Measurements from ENCODE around the gene TPM3. TPM values are rescaled to one million over a fixed set of nuclear protein-coding genes. Genes with fewer than 3 reads are reported as not detected.

Gene TPM3
- total and polyA plus RNA-seq, 9 of the 15 experiments (the other 6 are each of a cell fraction or from before 2014, with no cell fraction given) = 202 to 604 (median 421) TPM

DNA sequence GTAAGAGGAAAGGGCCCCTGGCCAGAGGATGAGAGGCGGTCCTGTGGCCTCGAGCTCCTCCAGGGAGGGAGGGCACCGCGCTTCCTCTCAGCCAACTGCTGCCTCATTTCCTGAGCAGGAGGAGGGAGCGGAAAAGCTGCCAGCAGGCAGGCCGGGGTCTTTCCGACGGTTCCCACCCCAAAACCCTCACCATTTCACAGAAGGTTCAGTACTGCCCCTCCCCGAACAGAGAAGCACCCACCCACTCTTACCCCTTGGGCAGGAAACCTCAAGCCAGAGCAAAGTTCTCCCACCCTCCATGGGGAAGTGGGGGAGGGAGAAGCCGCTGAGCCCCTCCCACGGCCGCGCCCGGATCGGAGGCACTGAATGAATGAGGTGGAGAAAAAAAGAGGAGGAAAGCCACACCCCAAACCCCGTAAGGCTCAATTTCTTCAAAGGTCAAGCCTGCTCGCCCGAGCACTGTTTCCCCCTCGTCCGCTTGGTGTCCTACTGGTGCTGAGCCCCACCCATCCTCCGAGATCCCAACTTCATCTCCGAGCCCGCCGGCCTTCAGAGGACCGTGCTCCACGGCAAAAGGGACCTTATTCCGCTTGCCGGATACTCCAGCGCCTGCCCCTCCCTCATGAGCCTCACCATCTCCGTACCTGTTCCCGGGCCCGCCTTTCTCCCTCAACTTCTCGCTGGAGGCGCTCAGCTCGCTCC is 9.4 kb downstream of the TPM3 start (continued):
- TF ChIP-seq ZNF644 (tag; IDR thresholded peaks at IDR 0.05; ENCODE audit: low read depth) = no peak
- no peak for TF ChIP-seq MEF2A (IDR thresholded peaks at IDR 0.05; ENCODE audit: control insufficient read depth, low read depth, low read length)
- no peak for TF ChIP-seq ELF2 (CRISPR knock-in tag; IDR thresholded peaks at IDR 0.05)
- no peak for TF ChIP-seq ZNF407 (IDR thresholded peaks at IDR 0.05; ENCODE audit: low read depth)
- peak; percentile 31 for TF ChIP-seq CXXC5 (CRISPR knock-in tag; IDR thresholded peaks at IDR 0.05)
- TF ChIP-seq MAZ (CRISPR knock-in tag; conservative IDR thresholded peaks at IDR 0.05 in 1 of 2, IDR thresholded peaks at IDR 0.05 in 1 of 2) = peak in 1 of 2 experiments; percentile 49
- no peak for TF ChIP-seq SMC3 (conservative IDR thresholded peaks at IDR 0.05; ENCODE audit: insufficient read depth, low read depth, low read length)
- no peak for TF ChIP-seq ZNF717 (CRISPR knock-in tag; IDR thresholded peaks at IDR 0.05)
- no peak for TF ChIP-seq ZFP1 (CRISPR knock-in tag; IDR thresholded peaks at IDR 0.05)
- TF ChIP-seq HMG20B (CRISPR knock-in tag; IDR thresholded peaks at IDR 0.05) = no peak
- no peak for TF ChIP-seq HSF4 (CRISPR knock-in tag; IDR thresholded peaks at IDR 0.05; ENCODE audit: borderline replicate concordance)
- TF ChIP-seq, protein P1, sequence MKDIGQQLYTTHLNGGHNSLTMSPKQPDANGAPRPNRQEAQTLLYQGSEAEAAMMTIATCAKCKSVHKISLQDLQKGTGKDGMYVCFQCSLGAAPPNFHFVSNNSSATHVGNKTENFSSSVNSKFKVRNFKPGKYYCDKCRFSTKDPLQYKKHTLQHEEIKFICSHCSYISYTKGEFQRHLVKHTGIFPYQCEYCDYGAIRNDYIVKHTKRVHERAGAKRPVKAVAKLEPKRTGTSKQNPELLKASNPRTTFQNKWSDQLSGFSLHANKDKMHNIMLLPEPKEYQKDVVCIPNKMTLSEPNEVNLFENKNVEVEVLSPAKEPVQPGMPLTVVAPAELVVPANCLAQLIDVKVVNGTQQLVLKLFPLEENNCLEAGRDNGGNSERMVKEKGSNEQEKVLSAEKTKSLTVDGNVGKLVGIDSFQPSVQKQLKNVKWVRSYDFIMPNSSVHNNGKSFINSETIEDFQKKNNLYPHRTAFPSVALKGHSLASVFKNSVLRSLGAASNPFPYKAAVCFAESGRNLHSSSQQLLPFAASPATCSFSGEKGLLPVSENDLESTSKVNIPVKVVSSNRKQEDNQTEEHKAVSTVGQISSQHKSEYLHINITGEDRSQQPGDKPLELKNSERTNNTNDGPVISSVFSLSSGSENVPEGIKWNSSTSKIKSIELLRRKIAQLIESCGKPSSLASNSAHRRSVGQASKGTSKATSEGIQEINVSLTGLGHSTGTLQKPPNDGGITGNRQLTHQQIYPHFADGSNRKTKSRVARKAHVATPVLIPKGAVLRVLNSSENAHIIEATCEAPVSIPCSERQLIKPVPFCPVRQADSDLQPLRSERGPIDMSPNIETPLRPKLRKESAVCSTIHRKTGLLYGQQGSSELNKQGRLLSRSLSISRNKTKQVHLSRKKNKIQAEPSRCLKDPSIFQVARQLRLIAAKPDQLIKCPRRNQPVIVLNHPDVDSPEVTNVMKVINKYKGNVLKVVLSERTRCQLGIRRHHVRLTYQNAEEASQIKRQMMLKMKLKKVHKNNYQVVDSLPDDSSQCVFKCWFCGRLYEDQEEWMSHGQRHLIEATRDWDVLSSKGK (CRISPR knock-in tag; IDR thresholded peaks at IDR 0.05) = no peak

All from K562 (cell line).